GM19463 (cell line): ENCODE data around the gene MAP4K4.

Experiments
- ATAC-seq: cut with Tn5 transposase; IDR thresholded peaks from one replicate; pipeline ENCODE4 v1.9.1; 2021; ENCODE audit warnings: mild to moderate bottlenecking, moderate library complexity; ENCODE audit not compliant: unreplicated experiment

The MAP4K4 gene

GRCh38 chr2:101720732-101721131 lies 23.2 kb downstream of the MAP4K4 start:
- no peak for ATAC-seq

GRCh38 chr2:101722864-101723263 lies 25.4 kb downstream of the MAP4K4 start:
- ATAC-seq: no peak

- ATAC-seq: no peak
Measured at GRCh38 chr2:101723371-101724124, 26.0 kb downstream of the MAP4K4 start.

DNA sequence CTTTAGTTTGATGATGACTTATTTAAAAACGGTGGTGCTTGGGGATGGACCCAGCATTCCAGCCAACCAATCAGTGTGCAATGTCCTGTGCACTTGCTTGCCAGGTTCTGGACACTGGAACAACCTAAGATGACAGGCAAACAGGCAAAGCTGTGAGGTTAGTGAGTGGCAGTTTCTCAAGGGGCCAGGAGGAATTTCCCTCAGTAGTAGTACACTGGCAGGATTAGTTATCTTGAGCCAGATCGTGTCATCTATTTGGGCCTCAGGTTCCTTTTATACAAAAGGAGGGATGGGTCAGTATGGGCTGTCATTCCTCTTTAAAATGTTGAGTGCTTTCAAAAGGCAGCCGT lies 26.6 kb downstream of the MAP4K4 start:
- ATAC-seq: no peak

DNA sequence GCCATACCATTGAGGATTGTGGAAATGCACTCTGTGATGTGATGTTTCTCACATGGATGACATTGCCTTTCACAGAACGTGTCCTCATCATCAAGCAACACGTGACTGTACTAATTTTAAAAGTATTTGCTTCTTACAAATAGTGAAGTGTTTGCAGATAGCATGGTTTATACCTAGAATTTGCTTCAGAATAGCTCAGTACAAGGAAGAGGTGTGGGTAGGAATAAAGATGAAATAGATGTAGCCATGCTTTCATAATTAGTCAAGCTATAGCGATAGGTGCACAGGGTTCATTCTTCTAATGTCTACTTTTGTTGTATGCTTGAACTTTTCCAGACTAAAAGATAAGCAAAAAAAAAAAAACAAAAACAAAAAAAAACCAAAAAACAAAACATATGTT lies 27.5 kb downstream of the MAP4K4 start:
- no peak for ATAC-seq

DNA sequence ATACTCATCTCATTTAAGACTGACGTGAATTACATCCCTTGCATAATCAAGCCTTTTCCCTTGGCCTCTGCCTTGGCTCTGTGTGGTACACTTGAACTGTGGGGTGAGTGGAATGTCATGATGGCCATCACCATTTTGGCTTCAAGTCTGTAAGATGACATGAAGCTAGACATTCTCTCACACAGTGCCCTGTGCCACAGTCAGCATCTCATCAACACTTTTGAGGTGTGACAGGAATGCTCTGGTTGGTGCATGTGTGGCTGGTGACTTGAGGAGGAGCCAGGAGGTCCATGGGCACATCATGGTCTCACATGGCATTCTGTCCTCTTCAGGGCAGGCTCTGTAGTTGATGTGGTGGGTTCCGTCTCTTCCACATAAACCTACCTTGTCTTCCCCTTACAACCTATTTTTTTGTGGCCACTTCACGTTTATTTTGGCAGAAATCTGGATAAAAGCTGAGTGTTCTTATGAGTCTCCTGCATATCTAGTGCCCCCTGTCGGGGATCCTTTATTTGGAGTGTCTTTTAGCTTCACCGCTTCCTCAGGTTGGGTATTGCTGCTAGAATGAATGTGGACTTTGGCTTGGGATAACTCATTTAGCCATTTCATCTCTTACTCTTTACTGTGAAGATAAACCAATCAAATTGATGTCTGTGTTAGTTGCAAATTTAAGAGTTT lies 28.1 kb downstream of the MAP4K4 start:
- no peak for ATAC-seq

- ATAC-seq: no peak
Measured at GRCh38 chr2:101728865-101729264, 31.4 kb downstream of the MAP4K4 start.

DNA sequence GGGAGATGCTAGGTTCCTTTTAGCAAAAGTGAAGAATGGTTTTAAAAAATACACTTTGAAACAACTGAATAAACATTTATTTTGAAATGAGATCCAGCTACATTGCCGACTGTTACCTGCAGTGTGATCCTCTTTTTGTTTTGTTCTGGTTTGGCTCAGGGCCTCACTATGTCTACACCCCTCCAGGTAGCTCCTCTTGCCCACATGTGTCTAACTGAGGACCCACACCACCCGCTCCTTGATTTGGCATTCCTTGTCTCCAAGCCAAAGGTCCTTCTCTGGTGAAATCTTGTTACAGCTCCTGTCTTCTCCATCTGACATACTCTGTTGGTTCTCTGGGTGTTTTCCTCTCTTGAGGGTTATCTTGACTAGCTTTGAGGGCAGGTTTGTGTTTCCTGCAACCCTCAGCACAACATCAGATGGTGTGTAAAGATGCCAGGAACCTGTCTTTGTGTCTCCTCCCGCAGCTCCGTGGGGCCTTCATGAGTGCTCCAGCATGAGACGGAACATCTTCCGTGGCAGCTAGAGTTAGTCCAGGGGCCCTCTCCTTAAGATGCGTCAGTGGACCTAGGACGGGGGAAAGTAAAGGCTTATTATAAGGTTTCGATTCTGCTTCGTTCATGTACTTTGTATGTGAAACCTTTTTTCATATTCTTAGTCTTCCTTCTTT lies 32.1 kb downstream of the MAP4K4 start:
- ATAC-seq: no peak

GRCh38 chr2:101731221-101732054 lies 33.9 kb downstream of the MAP4K4 start:
- no peak for ATAC-seq

- ATAC-seq: no peak
Measured at GRCh38 chr2:101732199-101732598, 34.7 kb downstream of the MAP4K4 start.

- no peak for ATAC-seq
Measured at GRCh38 chr2:101732773-101733256, 35.3 kb downstream of the MAP4K4 start.

GRCh38 chr2:101733257-101733993 lies 35.9 kb downstream of the MAP4K4 start:
- ATAC-seq: no peak

- no peak for ATAC-seq
Measured at GRCh38 chr2:101734505-101735165, 37.1 kb downstream of the MAP4K4 start.

GRCh38 chr2:101735166-101735533 lies 37.6 kb downstream of the MAP4K4 start:
- no peak for ATAC-seq

DNA sequence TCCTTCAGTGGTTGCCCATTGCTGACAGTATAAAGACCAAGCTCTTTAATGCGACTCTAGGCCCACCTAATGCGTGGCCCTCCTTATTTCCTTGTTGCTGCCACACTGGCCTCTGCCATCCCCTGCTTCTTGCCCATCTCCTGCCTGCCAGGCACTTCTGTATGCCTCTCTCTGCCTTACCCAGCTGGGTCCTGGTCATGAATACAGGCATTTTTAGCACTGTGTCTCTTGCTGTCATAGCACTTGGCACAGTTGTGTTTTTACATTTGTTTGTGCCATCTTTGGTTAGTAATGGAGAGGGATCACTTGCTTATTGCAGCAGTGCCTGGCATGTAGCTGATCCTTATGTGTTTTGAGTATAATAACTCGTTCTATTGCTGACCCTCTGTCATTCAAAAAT lies 38.7 kb downstream of the MAP4K4 start:
- no peak for ATAC-seq

GRCh38 chr2:101736861-101737291 lies 39.4 kb downstream of the MAP4K4 start:
- ATAC-seq: no peak

- ATAC-seq: no peak
Measured at GRCh38 chr2:101737478-101738255, 40.2 kb downstream of the MAP4K4 start.

DNA sequence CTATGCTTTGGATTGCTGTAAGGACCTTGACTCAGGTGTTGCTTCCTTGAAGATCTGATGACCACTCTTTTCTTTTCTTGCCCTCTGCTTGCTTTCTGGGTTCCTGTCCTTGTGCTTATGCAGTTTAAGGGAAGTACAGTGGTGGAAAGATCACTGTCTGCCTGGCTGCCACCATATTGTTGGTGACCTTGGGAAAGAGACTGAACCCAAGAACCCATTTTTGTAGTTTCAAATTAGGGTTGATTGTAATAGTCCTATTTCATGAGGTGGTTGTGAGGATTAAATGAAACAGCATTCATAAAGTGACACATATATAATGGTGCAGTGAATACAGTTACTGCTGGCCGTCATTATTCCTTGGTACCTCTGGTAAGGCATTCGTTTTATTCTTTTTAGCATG lies 41.1 kb downstream of the MAP4K4 start:
- ATAC-seq: no peak

GRCh38 chr2:101740555-101740964 lies 43.1 kb downstream of the MAP4K4 start:
- no peak for ATAC-seq
